Body of pancreas (tissue), 4 donors: ENCODE measurements around the gene EVA1C. TPM values are rescaled to one million over a fixed set of nuclear protein-coding genes. Genes with fewer than 3 reads are reported as not detected.
A peak's percentile ranks its signal among the peaks of the same experiment; 100 is the strongest.
"Not testable (repeated sequence)": the region's sequence is repeated elsewhere in the genome, so short reads cannot be mapped to it uniquely, and the experiment has no call there.

ENCODE experiments used
- ATAC-seq: fragments of 150-250 bp; one replicate; pipeline ENCODE4 v1.9.1; 2016
- DNase-seq, 4 donors: peaks; one replicate each; pipeline ENCODE4 v3.0.0-alpha.2; 2019
- H3K27ac ChIP-seq, 4 donors: fragments of 200-600 bp; sonication (generic); 1 replicate in 3 of 4; 2 replicates in 1 of 4; pipeline versions ENCODE4 v1.5.1 to v1.6.1; 2016 to 2019; ENCODE audit warnings: mild to moderate bottlenecking in 1 of 4, mixed read lengths in 1 of 4, moderate library complexity in 1 of 4
- H3K27me3 ChIP-seq, 2 donors: fragments of 200-600 bp; sonication (generic); one replicate each; pipeline ENCODE4 v1.6.0; 2016; ENCODE audit warnings: mild to moderate bottlenecking in 1 of 2
- H3K36me3 ChIP-seq, 2 donors: fragments of 200-600 bp; sonication (generic); replicated peaks in 1 of 2; 2 replicates each; pipeline ENCODE4 v1.5.1; 2016; ENCODE audit warnings: low read depth in 2 of 2; ENCODE audit not compliant: insufficient read depth in 1 of 2
- H3K4me1 ChIP-seq: fragments of 200-600 bp; sonication (generic); one replicate; pipeline ENCODE4 v1.6.0; 2016
- H3K4me3 ChIP-seq, 2 donors: fragments of 200-600 bp; sonication (generic); 1 replicate in 1 of 2; 2 replicates in 1 of 2; pipeline ENCODE4 v1.5.1; 2016 to 2019
- H3K9me3 ChIP-seq, 3 donors: fragments of 200-600 bp; sonication (generic); 1 replicate in 2 of 3; 2 replicates in 1 of 3; pipeline ENCODE4 v1.5.1; 2016
- POLR2A ChIP-seq, 3 donors: fragments of 450-650 bp; IDR thresholded peaks; one replicate each; pipeline ENCODE4 v1.6.1; 2016; ENCODE audit warnings: antibody characterized with exemption in 3 of 3, mild to moderate bottlenecking in 2 of 3
- WGBS, 2 donors: methylation state at CpG; one replicate each; pipeline ENCODE4 v1.1.5; 2017; 5-methylcytosine and 5-hydroxymethylcytosine counted together
- intact Hi-C: fragments of 100-400 bp; cut with DNase I; formaldehyde crosslinking; loops from one replicate; pipeline ENCODE4 v1.15.1; 2023
- small RNA-seq: library from RNA; depleted of rRNA; stranded (forward); fragments of <200 nt; gene quantifications from one replicate; pipeline ENCODE3, GENCODE V24; 2016
- total RNA-seq, 2 donors: library from RNA; depleted of rRNA; stranded (reverse); fragments of >200 nt; gene quantifications; one replicate each; pipeline ENCODE4 v1.1.0, GENCODE V29; 2016
- TF ChIP-seq, protein P1 (sequence below), 7 experiments: fragments of 450-650 bp in 4 of 7; fragments of 200-600 bp in 3 of 7; sonication (generic) in 3 of 7; IDR thresholded peaks; one replicate each; pipeline ENCODE4 v1.5.1; 2016 to 2019; ENCODE audit warnings: antibody characterized with exemption in 7 of 7

The EVA1C gene
- total RNA-seq, 2 donors from 2014 or later: 16.5 to 24.4 TPM

DNA sequence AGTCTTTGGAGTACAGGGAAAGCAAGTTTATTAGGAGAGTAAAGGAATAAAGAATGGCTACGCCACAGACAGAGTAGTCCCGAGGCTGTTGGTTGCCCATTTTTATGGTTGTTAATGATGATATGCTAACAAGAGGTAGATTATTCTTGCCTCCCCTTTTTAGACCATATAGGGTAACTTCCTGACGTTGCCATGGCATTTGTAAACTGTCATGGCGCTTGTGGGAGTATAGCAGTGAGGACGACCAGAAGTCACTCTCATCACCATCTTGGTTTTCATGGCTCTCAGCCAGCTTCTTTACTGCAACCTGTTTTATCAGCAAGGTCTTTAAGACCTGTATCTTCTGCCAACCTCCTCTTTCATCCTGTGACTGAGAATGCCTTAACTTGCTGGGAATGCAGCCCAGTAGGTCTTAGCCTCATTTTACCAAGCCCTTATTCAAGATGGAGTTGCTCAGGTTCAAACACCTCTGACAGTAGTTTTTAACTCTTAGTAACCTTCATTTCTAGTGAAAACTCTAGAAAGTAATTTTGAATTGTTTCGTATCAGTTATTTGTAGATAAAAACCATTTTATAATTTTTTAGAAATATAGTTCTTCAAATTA is 146.6 kb downstream of the EVA1C start:
- no peak overlapping the region for H3K4me3 ChIP-seq
- no peaks in the 10 kb centered on the region for H3K4me1 ChIP-seq
- no peaks in the 10 kb centered on the region for H3K27me3 ChIP-seq
- no peak for DNase-seq
- H3K36me3 ChIP-seq: no peaks in the 10 kb centered on the region
- H3K27ac ChIP-seq: no peak overlapping the region
- ATAC-seq: no peak
- WGBS, 2 donors: 83 to 85% methylated on average over 6 of the region's 6 CpGs
- H3K9me3 ChIP-seq: no peaks in the 10 kb centered on the region
- TF ChIP-seq, protein P1, sequence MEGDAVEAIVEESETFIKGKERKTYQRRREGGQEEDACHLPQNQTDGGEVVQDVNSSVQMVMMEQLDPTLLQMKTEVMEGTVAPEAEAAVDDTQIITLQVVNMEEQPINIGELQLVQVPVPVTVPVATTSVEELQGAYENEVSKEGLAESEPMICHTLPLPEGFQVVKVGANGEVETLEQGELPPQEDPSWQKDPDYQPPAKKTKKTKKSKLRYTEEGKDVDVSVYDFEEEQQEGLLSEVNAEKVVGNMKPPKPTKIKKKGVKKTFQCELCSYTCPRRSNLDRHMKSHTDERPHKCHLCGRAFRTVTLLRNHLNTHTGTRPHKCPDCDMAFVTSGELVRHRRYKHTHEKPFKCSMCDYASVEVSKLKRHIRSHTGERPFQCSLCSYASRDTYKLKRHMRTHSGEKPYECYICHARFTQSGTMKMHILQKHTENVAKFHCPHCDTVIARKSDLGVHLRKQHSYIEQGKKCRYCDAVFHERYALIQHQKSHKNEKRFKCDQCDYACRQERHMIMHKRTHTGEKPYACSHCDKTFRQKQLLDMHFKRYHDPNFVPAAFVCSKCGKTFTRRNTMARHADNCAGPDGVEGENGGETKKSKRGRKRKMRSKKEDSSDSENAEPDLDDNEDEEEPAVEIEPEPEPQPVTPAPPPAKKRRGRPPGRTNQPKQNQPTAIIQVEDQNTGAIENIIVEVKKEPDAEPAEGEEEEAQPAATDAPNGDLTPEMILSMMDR (IDR thresholded peaks at IDR 0.05): no peak
- TF ChIP-seq POLR2A (IDR thresholded peaks at IDR 0.05): no peak
- intact Hi-C loops: no loop called here

DNA sequence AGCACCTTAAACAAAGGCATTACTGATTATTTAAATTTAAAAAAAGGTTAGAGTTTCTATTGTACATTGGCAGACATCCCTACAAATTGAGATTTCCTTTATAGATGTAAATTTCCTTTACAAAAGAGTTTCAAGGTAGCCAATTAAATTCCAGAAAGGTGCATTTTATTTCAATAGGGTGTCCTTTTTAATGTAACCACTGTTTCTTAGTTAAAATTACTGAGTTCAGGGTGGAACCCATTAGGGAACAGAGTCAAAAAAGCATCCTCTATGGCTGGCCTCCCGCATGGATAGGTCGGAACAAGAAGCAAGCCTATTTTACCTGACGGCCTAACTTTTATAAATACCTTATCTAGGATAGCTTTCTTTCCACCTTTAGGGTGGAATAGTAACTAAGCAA is 148.4 kb downstream of the EVA1C start:
- H3K4me1 ChIP-seq: no peaks in the 10 kb centered on the region
- no peak overlapping the region for H3K27ac ChIP-seq
- ATAC-seq (no peak), DNase-seq (no peak)
- 85 to 97% methylated on average over 3 of the region's 3 CpGs for WGBS, 2 donors
- H3K36me3 ChIP-seq: no peaks in the 10 kb centered on the region
- TF ChIP-seq POLR2A (IDR thresholded peaks at IDR 0.05): no peak
- TF ChIP-seq, protein P1 (IDR thresholded peaks at IDR 0.05): no peak
- no peak overlapping the region for H3K4me3 ChIP-seq
- H3K9me3 ChIP-seq: no peaks in the 10 kb centered on the region
- no peaks in the 10 kb centered on the region for H3K27me3 ChIP-seq
- intact Hi-C loops: no loop called here

DNA sequence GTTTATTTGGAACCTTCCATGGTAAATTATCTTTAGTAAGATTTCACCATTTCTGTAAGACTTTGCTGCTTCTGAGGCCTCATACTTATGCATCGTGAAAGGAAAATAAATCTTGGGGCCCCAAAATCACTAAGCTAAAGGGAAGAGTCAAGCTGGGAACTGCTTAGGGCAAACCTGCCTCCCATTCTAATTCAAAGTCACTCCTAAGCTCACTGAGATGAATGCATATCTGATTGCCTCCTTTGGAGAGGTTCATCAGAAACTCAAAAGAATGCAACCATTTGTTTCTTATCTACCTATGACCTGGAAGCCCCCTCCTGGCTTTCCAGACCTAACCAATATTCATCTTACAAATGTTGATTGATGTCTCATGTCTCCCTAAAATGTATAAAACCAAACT is 149.0 kb downstream of the EVA1C start:
- H3K4me1 ChIP-seq, H3K9me3 ChIP-seq, H3K27ac ChIP-seq, DNase-seq, H3K4me3 ChIP-seq, ATAC-seq, H3K27me3 ChIP-seq, H3K36me3 ChIP-seq, intact Hi-C loops: not testable (repeated sequence)
- 86% methylated on average over 1 of the region's 1 CpG for WGBS, 2 donors

DNA sequence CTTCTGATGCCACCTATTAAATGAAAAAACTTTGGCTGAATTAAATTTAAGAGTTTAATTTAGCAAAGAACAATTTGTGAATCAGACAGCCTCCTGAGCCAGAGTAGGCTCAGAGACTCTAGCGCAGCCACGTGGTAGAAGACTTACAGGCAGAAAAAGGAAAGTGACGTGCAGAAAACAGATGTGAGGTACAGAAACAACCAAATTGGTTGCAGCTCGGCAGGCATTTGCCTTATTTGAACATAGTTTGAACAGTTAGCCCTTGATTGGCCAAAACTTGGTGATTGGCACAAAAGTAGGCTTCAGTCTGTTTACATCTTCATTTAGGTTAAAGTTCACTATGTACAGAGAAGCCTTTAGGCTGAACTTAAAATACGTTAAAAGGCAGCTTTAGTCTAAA is 149.9 kb downstream of the EVA1C start:
- no peaks in the 10 kb centered on the region for H3K36me3 ChIP-seq
- ATAC-seq (no peak), DNase-seq (peak in 2 of 4 donors; percentile 20 to 28)
- TF ChIP-seq, protein P1 (IDR thresholded peaks at IDR 0.05): peak in 2 of 7 experiments; percentile 28 to 31
- no peak for TF ChIP-seq POLR2A (IDR thresholded peaks at IDR 0.05)
- 61 to 62% methylated on average over 5 of the region's 5 CpGs for WGBS, 2 donors
- no peaks in the 10 kb centered on the region for H3K9me3 ChIP-seq
- H3K4me1 ChIP-seq: no peaks in the 10 kb centered on the region
- no peak overlapping the region for H3K27ac ChIP-seq
- H3K4me3 ChIP-seq: no peak overlapping the region
- H3K27me3 ChIP-seq: no peaks in the 10 kb centered on the region
- intact Hi-C loops: no loop called here

DNA sequence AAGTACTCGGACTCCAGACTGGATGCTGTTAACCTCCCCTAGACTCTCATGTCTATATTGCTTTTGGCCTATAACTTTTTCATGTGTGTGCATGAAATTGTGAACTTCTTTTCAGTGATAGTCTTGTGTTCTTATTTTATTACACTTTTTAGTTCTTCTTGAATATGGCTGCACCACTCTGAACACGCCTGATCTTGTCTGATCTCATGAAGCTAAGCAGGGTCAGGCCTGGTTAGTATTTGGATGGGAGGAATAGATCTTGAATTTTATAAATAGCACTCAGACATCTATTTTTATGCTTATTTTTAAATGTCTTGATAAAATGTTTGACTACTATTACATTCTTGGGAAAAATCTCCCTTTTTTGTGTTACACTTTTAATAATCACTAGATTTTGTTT is 150.4 kb downstream of the EVA1C start:
- H3K9me3 ChIP-seq: no peaks in the 10 kb centered on the region
- no peaks in the 10 kb centered on the region for H3K27me3 ChIP-seq
- no peaks in the 10 kb centered on the region for H3K36me3 ChIP-seq
- no peak overlapping the region for H3K27ac ChIP-seq
- intact Hi-C loops: no loop called here
- WGBS, 2 donors: 92 to 95% methylated on average over 2 of the region's 2 CpGs
- DNase-seq (no peak), ATAC-seq (no peak)
- H3K4me3 ChIP-seq: no peak overlapping the region
- TF ChIP-seq POLR2A (IDR thresholded peaks at IDR 0.05): no peak
- H3K4me1 ChIP-seq: no peaks in the 10 kb centered on the region

Small RNAs within 50 kb of the gene (small RNA-seq; reads per million reads assigned to genes)
- not detected for gene RF00438
- not detected for gene RNA5SP490
- gene SNORA80A: not detected

Other genes with a start within 250 kb of the EVA1C start
- gene MIS18A, start 133.7 kb upstream of the EVA1C start, total RNA-seq: 1 to 10 TPM; 4.3 to 5.2 TPM
- gene MRAP, start 113.9 kb upstream of the EVA1C start, total RNA-seq: under 1 TPM in 1 of 2 donors, not detected in 1; 0.66 TPM
- gene URB1, start 19.7 kb upstream of the EVA1C start, total RNA-seq: 10 to 100 TPM; 10.1 to 11.2 TPM
- under 1 TPM in 1 of 2 donors, not detected in 1; 0.26 TPM for gene TCP10L, start 172.8 kb downstream of the EVA1C start, total RNA-seq
- gene CFAP298, start 199.7 kb downstream of the EVA1C start, total RNA-seq: 10 to 100 TPM; 15.2 to 23.3 TPM